Fibroblast of villous mesenchyme (primary cell): Measurements from ENCODE around the gene DYNC1I1. TPM values are rescaled to one million over a fixed set of nuclear protein-coding genes. Genes with fewer than 3 reads are reported as not detected.

Experiments used
- DNase-seq: peaks from one replicate; pipeline ENCODE4 v3.0.0-alpha.2; 2010; ENCODE audit warnings: low read depth
- H3K4me3 ChIP-seq: 2 replicates; pipeline ENCODE4 v1.5.1; 2011; ENCODE audit warnings: low read depth, mild to moderate bottlenecking, low read length
- CTCF ChIP-seq: IDR thresholded peaks from 2 replicates; pipeline ENCODE4 v1.5.1; 2012; ENCODE audit warnings: low read depth, mild to moderate bottlenecking, low read length; ENCODE audit not compliant: insufficient read depth
- total RNA-seq: library from RNA; depleted of rRNA; stranded (reverse); fragments of >200 nt; gene quantifications from 2 replicates; pipeline ENCODE4 v1.2.3, GENCODE V29; 2012

DYNC1I1 gene
- total RNA-seq, 1 donor: 0.43 TPM

- H3K4me3 ChIP-seq: no peak overlapping the region
- no peak for TF ChIP-seq CTCF
- DNase-seq: no peak
These were observed 188.4 kb downstream of the DYNC1I1 start for GRCh38 chr7:95960706-95961244.

GRCh38 chr7:95963446-95963990 is 191.2 kb downstream of the DYNC1I1 start:
- no peak overlapping the region for H3K4me3 ChIP-seq
- no peak for TF ChIP-seq CTCF
- DNase-seq: no peak

GRCh38 chr7:95971716-95972115 is 199.4 kb downstream of the DYNC1I1 start:
- DNase-seq: no peak
- no peak overlapping the region for H3K4me3 ChIP-seq
- TF ChIP-seq CTCF: no peak

GRCh38 chr7:95972523-95972922 is 200.2 kb downstream of the DYNC1I1 start:
- no peak for TF ChIP-seq CTCF
- no peak overlapping the region for H3K4me3 ChIP-seq
- no peak for DNase-seq

- no peak overlapping the region for H3K4me3 ChIP-seq
- TF ChIP-seq CTCF: no peak
- DNase-seq: no peak
These were observed 201.8 kb downstream of the DYNC1I1 start for GRCh38 chr7:95974108-95974507.

- H3K4me3 ChIP-seq: no peak overlapping the region
- TF ChIP-seq CTCF: no peak
- no peak for DNase-seq
These were observed 204.2 kb downstream of the DYNC1I1 start for GRCh38 chr7:95976369-95977060.
